NB4 (cell line): ENCODE measurements around the gene BAHCC1.

Experiments used
- DNase-seq: peaks from one replicate; pipeline ENCODE4 v3.0.0; 2010; ENCODE audit warnings: low read depth
- H3K4me3 ChIP-seq: one replicate; pipeline ENCODE4 v1.5.1; 2011; ENCODE audit warnings: mild to moderate bottlenecking, low read depth, low read length, moderate library complexity
- MYC ChIP-seq: IDR thresholded peaks from 2 replicates; pipeline ENCODE4 v1.6.1; 2011; ENCODE audit warnings: low read depth, low read length
- POLR2A ChIP-seq: IDR thresholded peaks from 2 replicates; pipeline ENCODE4 v1.6.1; 2011; ENCODE audit warnings: mild to moderate bottlenecking; ENCODE audit not compliant: insufficient read length; ENCODE audit errors: extremely low read depth
- TF ChIP-seq, protein P1 (sequence below): IDR thresholded peaks from one replicate; pipeline ENCODE4 v1.5.1; 2012; ENCODE audit warnings: low read depth, low read length
- TF ChIP-seq, protein P2 (sequence below): IDR thresholded peaks from 2 replicates; pipeline ENCODE4 v1.6.1; 2011; ENCODE audit warnings: low read depth, low read length

The BAHCC1 gene

DNA sequence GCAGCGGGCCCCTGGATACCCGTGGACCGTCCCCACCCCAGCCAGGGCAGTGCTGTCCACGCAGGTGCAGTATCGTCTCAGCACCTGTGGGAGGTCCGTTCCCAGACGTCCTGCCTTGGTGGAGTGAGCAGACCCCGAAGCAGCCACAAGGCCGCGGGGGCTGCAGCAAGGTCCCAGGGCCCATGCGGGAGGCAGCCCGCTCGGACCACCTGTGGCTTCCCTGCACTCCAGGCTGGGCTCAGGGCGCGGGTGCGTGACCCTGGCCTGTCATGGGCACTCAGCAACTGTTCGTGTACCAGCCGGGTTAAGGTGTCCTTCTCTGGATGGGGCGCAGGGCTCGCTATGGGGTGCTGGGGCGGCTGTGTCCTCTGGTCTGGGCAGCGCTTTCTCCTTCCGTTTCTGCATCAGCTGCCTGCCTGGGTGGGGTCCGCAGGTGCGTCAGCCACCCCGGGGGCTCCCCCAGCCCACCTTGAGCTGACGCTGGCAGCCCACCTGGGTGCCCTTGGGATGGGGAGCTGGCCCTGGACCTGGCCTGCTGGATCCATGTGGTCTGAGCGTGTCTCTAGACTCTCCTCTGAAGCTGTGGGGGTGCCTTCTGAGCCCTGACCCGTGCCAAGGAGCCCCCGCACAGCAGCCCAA lies 18.4 kb downstream of the BAHCC1 start:
- no peak overlapping the region for H3K4me3 ChIP-seq
- no peak for DNase-seq
- no peak for TF ChIP-seq POLR2A
- TF ChIP-seq, protein P1, sequence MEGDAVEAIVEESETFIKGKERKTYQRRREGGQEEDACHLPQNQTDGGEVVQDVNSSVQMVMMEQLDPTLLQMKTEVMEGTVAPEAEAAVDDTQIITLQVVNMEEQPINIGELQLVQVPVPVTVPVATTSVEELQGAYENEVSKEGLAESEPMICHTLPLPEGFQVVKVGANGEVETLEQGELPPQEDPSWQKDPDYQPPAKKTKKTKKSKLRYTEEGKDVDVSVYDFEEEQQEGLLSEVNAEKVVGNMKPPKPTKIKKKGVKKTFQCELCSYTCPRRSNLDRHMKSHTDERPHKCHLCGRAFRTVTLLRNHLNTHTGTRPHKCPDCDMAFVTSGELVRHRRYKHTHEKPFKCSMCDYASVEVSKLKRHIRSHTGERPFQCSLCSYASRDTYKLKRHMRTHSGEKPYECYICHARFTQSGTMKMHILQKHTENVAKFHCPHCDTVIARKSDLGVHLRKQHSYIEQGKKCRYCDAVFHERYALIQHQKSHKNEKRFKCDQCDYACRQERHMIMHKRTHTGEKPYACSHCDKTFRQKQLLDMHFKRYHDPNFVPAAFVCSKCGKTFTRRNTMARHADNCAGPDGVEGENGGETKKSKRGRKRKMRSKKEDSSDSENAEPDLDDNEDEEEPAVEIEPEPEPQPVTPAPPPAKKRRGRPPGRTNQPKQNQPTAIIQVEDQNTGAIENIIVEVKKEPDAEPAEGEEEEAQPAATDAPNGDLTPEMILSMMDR, result no peak
- TF ChIP-seq, protein P2, sequence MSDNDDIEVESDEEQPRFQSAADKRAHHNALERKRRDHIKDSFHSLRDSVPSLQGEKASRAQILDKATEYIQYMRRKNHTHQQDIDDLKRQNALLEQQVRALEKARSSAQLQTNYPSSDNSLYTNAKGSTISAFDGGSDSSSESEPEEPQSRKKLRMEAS, result no peak
- no peak for TF ChIP-seq MYC

DNA sequence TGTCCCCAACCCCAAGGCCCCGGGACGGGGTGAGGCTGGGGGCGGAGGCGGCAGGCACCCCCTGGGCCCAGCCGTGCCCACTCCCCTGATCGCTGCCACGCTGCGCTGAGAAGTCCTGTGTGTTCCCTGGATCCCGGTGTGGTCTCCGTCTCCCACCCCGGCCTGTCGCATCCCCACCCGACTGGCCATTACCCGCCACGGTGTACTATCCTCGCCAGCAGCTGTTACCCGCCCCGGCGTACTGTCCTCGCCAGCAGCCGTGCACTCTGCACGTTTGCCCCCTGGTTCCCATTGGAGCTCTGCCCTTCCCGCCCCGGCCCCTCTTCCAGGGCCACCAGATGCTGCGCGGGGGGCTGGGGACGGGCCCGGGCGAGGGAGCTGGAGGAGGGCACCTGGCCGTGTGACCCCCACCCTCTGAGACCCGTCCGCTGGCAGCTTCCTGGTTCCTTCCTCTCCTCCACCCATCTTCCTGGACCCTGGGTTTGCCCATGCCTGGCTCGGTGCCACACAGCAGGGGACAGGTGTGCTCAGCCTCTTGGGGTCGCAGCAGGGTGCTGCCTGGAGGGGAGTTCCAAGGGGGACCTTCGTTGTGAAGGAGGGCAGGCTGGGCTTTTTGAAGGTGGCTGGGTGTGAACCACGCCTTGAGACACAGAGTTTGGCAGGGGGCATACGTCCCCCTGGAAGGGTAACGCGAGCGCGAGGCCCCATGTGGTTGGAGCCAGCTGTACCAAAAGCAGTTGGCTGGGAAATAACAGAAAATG lies 19.7 kb downstream of the BAHCC1 start:
- TF ChIP-seq, protein P1, result no peak
- TF ChIP-seq, protein P2, result no peak
- TF ChIP-seq POLR2A, result no peak
- TF ChIP-seq MYC, result no peak
- DNase-seq, result no peak
- no peak overlapping the region for H3K4me3 ChIP-seq

DNA sequence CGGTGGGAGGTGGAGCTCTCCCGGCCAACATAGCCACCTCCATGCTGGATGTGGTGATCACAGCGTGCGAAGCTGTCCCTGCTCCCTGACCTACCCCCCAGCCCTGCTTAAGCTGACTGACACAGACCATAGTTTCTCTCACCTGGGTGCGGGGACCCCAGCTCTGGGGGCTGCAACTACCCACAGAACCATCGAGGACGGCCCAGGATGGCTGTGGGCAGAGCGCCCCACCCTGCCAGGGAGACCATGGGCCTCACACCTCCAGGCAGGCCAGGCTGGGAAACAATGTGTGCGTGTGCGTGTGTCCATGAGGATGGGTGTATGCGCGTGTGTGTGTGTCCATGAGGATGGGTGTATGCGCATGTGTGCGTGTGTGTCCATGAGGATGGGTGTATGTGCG lies 20.4 kb downstream of the BAHCC1 start:
- TF ChIP-seq, protein P2, result no peak
- TF ChIP-seq POLR2A (no peak), MYC (no peak)
- TF ChIP-seq, protein P1, result no peak
- DNase-seq, result no peak
- no peak overlapping the region for H3K4me3 ChIP-seq

DNA sequence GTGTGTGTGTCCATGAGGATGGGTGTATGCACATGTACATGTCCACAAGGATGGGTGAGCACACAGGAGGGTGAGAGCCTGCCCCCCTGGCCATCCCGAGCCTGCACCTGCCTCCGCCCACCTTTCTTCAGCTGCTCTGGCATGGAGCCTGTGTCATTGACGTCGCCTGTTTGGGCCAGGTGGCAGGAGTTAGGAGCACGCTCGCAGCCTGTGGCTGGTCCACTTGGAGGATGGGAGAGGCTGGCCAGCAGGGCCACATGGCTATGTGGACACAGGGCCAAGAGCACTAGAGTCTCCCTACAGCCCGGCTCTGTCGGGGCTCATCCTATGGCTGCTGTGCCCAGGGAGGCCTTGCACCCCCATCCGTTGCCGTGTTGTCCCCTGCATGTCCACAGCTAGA lies 21.4 kb downstream of the BAHCC1 start:
- H3K4me3 ChIP-seq, result no peak overlapping the region
- DNase-seq, result no peak
- TF ChIP-seq, protein P2, result no peak
- no peak for TF ChIP-seq MYC
- TF ChIP-seq, protein P1, result no peak
- no peak for TF ChIP-seq POLR2A

DNA sequence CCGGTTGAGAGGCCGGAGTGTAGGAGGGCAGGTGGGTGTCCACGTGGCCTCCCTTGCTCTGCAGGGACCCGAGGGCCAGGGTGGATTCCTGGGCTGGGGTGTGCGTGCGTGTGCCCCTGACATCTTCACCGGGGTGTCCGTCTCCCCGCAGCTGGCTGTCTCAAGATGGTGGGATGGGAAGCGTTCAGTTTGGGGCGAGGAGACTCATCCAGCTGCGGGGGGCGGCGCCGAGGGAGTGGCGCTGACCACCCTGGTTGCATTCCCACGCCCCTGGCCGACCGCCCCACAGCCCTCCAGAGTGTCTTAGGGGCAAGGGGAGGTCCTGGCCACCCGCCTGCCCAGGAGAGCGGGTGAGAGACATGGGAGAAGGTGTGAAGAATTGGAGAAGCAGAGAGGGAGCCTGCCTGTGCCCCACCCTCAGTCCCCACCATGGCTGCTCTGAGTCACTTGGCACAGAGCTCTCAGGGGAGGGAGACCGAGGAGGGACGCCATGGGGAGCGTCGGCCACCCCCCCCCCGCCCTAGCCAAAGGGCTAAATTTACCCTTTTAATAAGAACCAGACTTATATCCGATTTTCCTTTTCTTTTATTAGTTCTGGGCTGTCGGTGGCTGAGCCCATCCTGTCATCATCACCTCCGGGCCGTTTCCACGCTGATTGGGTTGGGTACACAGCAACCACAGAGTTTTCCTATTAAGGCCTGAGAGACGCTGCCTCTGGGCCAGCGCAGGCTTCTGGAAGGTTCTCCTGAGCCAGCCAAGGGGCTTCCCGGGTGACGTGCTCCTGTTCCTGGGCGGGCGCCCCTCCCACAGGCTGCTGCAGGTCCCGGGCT lies 22.0 kb downstream of the BAHCC1 start:
- TF ChIP-seq, protein P2, result no peak
- TF ChIP-seq POLR2A (no peak), MYC (no peak)
- TF ChIP-seq, protein P1, result no peak
- no peak overlapping the region for H3K4me3 ChIP-seq

More for the DNA sequence above, 22.0 kb downstream of the BAHCC1 start:
- no peak for DNase-seq
